ENCODE measurements around the gene HOXD10.

HOXD10 gene

DNA sequence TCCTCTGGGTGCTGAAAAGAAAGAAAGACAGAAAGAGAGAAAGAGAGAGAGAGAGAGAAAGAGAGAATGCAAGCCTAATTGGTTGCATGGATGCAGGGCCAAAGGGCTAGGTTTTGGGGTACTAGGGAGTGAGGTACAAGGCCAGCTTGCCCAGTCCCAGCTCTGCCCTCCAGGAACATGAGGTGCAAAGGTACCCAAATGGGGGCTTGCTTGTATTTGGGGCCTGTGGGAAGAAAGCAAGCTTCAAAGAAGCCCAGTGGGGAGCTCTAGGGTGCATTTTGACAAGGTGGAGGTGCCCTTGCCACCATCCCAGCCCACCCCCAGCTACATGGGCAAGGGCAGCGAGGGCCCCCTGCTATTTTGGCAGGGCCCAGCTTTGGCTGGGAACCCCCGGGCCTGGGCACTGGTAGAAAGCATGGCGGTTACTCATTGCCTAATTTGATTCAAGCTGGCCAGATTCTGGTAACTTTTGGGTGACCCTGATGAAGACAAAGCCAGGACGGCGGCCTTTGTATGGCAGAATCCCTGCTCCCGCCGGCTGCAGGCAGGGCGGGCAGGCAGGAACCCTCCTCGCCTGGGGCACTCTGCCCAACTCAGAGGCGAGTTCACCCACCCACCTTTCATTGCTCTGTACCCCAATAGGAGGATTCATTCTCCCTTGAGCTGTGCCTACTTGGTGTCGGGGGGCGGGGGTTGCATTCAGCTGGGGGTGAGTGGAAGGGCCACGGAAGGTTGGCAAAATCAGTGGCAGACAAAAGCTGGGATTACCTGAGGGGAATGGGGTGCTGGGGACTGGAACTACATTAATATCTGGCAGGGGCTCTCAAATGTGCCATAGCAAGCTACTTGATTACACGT, 34.2 kb downstream of the HOXD10 start:
- no peak for DNase-seq (ENCODE audit: extremely low read depth, insufficient read length)
- Histone ChIP-seq H3K4me3 (replicated peaks; ENCODE audit: low read depth, low read length) (no peak overlapping the region), H3K27me3 (replicated peaks; ENCODE audit: control insufficient read depth, insufficient read depth, low read length) (peaks cover 2% of the 10 kb centered on the region; the same call in 1 of the 2 replicates), H3K36me3 (ENCODE audit: control insufficient read depth, insufficient read depth, low read length) (no peaks in the 10 kb centered on the region)
- TF ChIP-seq, protein P1, sequence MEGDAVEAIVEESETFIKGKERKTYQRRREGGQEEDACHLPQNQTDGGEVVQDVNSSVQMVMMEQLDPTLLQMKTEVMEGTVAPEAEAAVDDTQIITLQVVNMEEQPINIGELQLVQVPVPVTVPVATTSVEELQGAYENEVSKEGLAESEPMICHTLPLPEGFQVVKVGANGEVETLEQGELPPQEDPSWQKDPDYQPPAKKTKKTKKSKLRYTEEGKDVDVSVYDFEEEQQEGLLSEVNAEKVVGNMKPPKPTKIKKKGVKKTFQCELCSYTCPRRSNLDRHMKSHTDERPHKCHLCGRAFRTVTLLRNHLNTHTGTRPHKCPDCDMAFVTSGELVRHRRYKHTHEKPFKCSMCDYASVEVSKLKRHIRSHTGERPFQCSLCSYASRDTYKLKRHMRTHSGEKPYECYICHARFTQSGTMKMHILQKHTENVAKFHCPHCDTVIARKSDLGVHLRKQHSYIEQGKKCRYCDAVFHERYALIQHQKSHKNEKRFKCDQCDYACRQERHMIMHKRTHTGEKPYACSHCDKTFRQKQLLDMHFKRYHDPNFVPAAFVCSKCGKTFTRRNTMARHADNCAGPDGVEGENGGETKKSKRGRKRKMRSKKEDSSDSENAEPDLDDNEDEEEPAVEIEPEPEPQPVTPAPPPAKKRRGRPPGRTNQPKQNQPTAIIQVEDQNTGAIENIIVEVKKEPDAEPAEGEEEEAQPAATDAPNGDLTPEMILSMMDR (IDR thresholded peaks at IDR 0.05; ENCODE audit: insufficient read depth, low read length, poor library complexity, severe bottlenecking): no peak

DNA sequence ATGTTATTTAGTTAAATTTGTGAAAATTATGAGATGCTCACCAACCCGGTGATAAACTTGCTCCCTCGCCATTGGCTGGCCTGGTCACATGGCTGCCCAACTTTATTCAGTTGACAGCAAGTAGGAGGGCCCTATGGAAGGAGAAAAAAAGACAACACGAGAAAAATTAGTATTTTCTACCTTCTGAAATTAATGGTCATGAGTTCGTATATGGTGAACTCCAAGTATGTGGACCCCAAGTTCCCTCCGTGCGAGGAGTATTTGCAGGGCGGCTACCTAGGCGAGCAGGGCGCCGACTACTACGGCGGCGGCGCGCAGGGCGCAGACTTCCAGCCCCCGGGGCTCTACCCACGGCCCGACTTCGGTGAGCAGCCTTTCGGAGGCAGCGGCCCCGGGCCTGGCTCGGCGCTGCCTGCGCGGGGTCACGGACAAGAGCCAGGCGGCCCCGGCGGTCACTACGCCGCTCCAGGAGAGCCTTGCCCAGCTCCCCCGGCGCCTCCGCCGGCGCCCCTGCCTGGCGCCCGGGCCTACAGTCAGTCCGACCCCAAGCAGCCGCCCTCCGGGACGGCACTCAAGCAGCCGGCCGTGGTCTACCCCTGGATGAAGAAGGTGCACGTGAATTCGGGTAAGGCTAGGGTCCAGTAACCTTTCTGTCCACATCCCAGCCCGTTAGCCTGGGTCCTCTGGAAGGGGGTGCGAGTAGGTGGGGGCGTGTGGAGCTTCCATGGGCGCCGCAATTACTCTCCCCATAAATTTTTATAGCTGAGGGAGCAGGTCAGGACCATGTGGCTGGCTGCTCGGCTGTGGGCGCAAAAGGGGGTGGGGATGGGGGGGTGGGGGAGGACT, 35.1 kb downstream of the HOXD10 start, which contains the start of gene HOXD4:
HOXD4 (plus strand) TSS at position 109 of the 846 bp plus-strand sequence; CDS start at position 193, 84 bp downstream.
- TF ChIP-seq, protein P1 (IDR thresholded peaks at IDR 0.05; ENCODE audit: insufficient read depth, low read length, poor library complexity, severe bottlenecking): no peak
- DNase-seq (ENCODE audit: extremely low read depth, insufficient read length): no peak
- Histone ChIP-seq H3K4me3 (replicated peaks; ENCODE audit: low read depth, low read length) (no peak within 1 kb of the TSS), H3K36me3 (ENCODE audit: control insufficient read depth, insufficient read depth, low read length) (no peaks in the 10 kb centered on the region), H3K27me3 (replicated peaks; ENCODE audit: control insufficient read depth, insufficient read depth, low read length) (peaks cover 2% of the 10 kb centered on the region; the same call in 1 of the 2 replicates)

DNA sequence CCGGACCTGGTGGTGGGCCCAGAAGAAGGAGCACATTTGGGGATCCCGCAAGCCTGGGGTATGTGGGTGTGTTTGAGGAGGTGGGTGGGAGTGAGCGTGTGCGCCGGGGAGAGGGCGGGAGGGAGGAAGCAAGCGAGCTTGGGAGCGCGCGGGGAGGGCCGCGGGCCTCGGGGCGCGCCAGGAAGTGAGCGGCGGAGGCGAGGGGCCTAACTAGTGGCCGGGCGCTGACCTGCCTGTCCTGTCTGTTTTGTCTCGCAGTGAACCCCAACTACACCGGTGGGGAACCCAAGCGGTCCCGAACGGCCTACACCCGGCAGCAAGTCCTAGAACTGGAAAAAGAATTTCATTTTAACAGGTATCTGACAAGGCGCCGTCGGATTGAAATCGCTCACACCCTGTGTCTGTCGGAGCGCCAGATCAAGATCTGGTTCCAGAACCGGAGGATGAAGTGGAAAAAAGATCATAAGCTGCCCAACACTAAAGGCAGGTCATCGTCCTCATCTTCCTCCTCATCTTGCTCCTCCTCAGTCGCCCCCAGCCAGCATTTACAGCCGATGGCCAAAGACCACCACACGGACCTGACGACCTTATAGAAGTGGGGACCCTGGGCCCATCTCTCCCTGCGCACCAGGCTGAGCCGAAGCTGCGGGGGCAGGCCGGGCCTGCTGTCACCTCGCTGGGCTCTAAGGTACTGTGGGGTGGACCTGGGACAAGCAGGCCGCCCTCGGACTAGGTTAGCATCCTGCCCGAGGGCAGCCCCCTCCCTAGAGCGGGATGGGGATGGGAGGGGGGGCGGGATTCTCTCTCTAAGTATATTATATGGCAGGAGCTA, 36.0 kb downstream of the HOXD10 start:
- peaks cover 2% of the 10 kb centered on the region; the same call in 1 of the 2 replicates for H3K27me3 ChIP-seq (replicated peaks; ENCODE audit: control insufficient read depth, insufficient read depth, low read length)
- no peaks in the 10 kb centered on the region for H3K36me3 ChIP-seq (ENCODE audit: control insufficient read depth, insufficient read depth, low read length)
- TF ChIP-seq, protein P1 (IDR thresholded peaks at IDR 0.05; ENCODE audit: insufficient read depth, low read length, poor library complexity, severe bottlenecking): no peak
- no peak overlapping the region for H3K4me3 ChIP-seq (replicated peaks; ENCODE audit: low read depth, low read length)
- DNase-seq (ENCODE audit: extremely low read depth, insufficient read length): no peak

DNA sequence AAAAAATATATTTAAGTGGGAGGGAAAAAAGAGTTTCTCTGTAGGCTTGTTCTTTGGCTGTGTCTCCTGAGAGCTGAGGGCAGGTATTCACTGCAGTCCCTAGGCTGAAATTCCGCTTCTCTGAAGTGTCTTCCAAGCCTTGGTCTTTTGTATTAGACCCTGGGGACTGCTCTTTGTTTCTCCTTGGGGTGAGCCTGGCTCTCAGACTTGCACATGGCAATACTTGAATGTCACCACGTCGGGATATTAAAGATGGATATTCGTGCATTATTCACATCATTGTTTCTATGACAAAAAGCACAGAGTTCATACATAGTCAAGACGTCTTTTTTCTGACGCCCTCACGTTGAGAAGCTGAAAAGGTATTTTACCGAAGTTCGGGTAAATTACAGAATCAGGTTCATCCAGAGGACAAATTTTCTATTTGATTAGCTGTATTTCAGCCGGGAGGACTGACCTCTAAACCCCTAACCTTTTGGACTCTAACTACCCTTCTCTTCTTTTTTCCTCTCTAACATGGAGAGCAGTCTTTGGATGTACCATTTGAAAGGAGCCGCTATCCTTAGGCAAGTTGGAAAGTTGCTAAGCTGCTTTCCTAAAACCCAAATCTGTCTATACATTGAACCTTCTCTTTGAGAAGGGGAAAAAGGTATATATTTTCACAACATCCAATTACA, 38.1 kb downstream of the HOXD10 start:
- TF ChIP-seq, protein P1 (IDR thresholded peaks at IDR 0.05; ENCODE audit: insufficient read depth, low read length, poor library complexity, severe bottlenecking): no peak
- DNase-seq (ENCODE audit: extremely low read depth, insufficient read length): no peak
- no peaks in the 10 kb centered on the region for H3K36me3 ChIP-seq (ENCODE audit: control insufficient read depth, insufficient read depth, low read length)
- H3K4me3 ChIP-seq (replicated peaks; ENCODE audit: low read depth, low read length): no peak overlapping the region
- peaks cover 2% of the 10 kb centered on the region; the same call in 1 of the 2 replicates for H3K27me3 ChIP-seq (replicated peaks; ENCODE audit: control insufficient read depth, insufficient read depth, low read length)

All from GM06990 (cell line).